Globus pallidus (tissue), 1 donor: ENCODE measurements around the gene RPL3.
"Not testable (repeated sequence)": the region's sequence is repeated elsewhere in the genome, so short reads cannot be mapped to it uniquely, and the experiment has no call there.

Experiments used
- DNase-seq: peaks from one replicate; pipeline ENCODE4 v3.0.0-alpha.2; 2015; ENCODE audit warnings: low spot score

Gene RPL3

DNA sequence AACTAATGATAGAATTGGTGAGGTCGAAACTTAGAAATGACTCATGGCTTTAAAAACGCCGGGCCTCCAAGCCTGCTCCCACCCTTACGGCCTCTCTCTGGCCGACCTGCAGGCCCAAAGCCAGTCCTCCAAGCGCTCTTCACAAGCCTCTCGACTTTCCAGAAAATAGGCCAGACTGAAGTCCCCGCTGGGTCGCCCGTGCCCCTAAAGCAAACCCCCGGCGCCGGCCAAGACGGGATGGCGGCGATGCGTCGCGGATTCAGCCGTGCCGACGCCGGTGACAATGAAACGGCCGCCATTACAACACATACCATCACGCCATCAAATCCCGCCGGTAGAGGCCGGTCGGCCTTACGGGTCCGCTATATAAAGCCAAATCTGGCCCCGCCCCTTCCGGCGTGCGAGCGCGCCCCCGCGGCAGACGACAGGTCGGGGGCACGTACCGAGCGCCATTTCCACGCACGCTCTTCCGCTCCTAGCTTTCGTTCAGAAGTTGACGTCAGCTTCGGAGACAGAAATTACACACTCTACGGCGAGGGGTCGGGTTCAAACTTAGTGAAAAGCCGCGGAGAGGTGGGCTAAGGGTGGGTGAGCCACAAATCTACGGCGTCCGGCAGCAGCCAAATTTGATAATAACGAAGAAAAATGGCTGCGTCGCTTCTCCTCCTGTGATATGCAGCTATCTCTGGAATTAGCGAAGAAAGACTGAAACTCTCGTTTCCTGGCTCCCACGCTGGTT, at the start of gene RPL3:
Gene RPL3 (minus strand): TSS at position 340 of the 739 bp plus-strand sequence. CDS start 26 bp downstream, at position 314.
- peak; percentile 97 for DNase-seq

- no peak for DNase-seq
Observed at GRCh38 chr22:39369186-39369585, 49.8 kb upstream of the RPL3 start.

DNA sequence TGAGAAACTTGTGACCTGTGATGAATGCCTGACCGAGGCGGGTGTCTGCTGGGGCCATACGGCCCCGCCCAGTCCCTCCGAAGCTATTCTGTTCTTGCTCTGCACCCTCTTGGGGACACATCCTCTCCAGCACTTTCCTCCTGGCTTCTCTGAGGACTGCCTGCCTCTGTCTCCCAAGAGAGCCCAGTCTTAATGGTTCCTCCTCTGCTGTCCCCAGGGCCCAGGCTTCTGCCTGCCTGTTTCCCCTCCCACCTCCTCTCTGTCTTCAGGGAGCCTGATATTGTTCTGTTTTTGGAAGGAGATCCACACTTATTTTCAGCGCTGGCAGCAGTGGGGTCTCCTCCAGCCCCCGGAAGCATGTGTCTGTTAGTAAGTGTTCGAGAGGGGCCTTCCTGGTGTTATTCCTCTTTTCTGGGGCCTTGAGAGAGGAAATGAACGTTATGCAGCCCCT, 49.1 kb upstream of the RPL3 start:
- peak; percentile 24 for DNase-seq

GRCh38 chr22:39367035-39367434, 47.6 kb upstream of the RPL3 start:
- no peak for DNase-seq

GRCh38 chr22:39365492-39365780, 46.0 kb upstream of the RPL3 start:
- DNase-seq: no peak

DNA sequence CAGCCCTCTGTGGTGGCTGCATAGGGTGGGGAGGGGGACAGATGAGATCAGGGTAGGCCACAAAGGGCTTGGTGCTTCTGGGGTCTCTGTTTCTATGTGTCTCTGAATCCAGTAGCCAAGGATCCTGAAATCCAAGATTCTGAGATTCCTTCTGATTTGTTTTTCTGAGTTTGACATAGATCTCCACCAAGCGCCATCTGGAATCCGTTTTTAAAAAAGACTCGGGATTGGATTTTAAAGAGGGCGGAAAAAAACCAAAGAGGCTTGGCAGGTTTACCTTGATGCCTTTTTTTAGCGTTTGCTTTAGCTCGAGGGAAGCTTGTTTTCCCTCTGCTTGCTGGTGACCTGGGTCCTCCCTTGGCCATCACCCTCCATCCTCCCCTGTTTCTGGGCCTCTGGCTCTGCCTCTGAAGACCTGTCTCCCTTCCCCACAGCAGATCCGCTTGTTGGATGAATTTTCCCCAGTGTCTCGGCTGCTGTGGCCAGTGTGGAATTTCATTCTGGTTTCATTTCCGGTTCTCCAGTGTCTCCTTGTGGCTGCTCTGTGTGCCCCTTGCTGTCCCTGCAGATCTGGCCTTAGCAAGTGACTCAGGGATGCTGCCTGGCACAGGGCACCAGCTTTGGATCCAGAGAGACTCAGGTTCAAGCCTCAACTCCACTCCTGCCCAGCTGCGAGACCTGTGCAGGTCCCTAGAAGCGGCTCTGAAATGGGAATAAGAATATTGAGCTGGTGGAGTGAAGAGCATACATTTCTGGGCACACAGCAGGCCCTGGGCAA, 45.5 kb upstream of the RPL3 start:
- DNase-seq: no peak

GRCh38 chr22:39363751-39364515, 44.5 kb upstream of the RPL3 start:
- no peak for DNase-seq

DNA sequence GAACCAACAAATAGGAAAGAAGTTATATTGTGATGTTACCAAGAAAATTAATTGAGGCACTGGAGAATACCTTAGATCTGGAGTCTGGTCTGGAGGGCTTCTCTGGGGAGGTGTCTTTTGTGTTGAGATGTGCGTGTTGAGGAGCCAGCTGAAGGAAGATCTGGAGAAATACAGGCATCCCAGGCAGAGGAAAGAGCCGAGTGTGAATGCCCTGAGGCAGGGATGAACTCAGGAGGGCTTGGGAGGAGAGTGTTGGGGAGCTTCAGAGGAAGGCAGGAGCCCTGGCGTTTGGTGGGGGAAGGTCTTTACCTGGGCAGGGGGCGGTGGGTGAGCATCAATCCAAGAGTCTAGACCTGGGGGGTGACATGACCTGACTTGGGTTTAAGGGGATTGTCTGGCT, 43.5 kb upstream of the RPL3 start:
- no peak for DNase-seq

- no peak for DNase-seq
Observed at GRCh38 chr22:39362271-39362670, 42.8 kb upstream of the RPL3 start.

GRCh38 chr22:39361496-39361895, 42.1 kb upstream of the RPL3 start:
- DNase-seq: no peak

DNA sequence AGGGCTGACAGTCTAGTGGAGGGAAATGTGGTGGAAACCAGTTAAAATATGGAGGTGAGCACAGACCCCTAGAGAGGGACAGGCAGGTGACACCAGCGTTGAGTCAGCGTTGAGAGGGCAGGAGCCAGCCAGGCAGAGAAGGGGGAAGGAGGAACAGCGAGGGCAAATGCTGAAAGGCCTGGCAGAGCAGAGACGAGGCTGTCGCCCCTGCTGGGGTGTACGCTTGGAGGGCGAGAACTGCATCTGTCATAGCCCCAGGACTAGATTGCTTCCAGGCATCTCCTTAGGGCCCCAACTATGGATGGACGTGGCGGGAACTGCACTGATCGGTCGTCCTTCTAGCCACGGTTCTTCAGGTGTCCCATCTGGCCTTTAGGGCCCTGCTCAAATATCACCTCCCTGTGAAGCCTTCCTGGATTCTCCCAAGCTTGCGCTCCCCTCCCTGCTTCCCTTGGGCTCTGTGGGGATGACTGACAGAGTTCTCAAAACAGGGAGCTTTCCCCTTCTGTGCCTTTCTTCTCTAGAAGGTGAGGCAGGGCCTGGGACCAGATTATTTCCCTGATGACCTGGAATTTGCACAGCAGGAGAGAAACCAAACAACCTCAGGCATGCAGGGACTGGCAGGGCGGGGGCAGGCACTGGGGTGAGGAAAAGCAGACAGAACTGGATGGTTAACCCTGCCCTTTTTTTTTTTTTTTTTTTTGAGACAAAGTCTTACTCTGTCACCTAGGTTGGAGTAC, 41.4 kb upstream of the RPL3 start:
- no peak for DNase-seq

DNA sequence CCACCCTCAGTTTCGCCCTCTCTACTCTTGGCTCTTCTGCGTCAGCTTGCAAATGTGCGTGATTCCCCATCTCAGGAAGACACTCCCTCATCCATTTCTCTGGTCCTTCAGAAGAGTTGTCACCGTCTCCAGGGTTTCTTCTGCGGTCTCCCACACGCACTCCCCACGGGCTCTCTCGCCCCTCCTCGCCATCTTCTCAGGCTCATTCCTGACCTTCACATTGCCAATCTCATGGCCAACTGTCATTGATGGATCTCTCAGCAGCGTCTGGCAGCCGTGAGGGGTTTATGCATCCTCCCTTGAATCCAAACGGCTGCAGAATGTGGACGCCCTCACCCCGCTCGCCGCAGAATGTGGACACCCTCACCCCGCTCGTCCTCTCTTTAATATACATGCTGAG, 40.8 kb upstream of the RPL3 start:
- no peak for DNase-seq

DNA sequence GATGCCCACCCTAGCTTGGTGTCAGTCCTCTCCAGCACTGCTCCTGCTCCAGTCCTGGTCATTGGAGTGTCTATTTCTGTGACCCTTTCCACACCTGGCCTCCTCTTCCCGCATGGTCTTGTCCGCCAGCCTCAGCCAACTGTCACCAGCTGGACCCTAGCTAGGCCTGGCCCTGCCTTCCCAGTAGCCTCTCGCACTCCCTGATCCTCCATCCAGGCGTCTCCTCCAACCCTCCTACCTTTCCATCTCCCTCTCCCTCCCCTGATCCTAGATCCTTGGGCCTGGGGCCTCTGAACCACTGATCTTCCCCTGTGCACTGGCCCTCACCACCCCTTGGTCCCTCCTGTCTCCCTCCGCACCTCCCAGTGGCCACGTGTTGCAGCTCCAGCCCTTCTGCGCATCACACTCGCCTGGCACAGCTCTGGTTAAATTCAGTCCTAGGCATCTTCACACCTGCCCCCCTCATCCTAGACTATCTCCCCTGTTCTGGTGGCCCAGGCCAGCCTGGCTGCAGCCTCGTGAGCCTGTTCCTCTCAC, 40.3 kb upstream of the RPL3 start:
- no peak for DNase-seq

GRCh38 chr22:39358197-39358596, 38.8 kb upstream of the RPL3 start:
- DNase-seq: not testable (repeated sequence)

DNA sequence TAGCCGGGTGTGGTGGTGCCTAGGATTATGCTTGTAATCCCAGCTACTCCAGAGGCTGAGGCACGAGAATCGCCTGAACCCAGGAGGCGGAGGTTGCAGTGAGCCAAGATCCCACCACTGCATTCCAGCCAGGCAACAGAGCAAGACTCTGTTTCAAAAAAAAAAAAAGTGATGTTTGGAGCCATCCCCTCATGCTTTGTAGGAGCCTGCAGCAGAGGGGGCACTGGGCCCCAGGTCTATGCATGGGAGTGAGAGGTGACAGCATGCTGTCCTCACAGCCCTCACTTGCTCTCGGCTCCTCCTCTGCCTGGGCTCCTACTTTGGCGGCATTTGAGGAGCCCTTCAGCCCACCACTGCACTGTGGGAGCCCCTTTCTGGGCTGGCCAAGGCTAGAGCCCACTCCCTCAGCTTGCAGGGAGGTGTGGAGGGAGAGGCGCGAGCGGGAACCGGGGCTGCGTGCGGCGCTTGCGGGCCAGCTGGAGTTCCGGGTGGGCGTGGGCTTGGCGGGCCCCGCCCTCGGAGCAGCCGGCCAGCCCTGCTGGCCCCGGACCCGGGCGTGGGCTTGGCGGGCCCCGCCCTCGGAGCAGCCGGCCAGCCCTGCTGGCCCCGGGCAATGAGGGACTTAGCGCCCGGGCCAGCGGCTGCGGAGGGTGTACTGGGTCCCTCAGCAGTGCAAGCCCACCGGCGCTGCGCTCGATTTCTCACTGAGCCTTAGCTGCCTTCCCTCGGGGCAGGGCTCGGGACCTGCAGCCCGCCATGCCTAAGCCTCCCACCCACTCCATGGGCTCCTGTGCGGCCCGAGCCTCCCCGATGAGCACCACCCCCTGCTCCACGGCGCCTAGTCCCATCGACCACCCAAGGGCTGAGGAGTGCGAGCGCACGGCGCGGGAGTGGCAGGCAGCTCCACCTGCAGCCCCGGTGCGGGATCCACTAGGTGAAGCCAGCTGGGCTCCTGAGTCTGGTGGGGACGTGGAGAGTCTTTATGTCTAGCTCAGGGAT, 38.0 kb upstream of the RPL3 start:
- not testable (repeated sequence) for DNase-seq

GRCh38 chr22:39356464-39356863, 37.0 kb upstream of the RPL3 start:
- no peak for DNase-seq

- DNase-seq: not testable (repeated sequence)
Observed at GRCh38 chr22:39355805-39356204, 36.4 kb upstream of the RPL3 start.

DNA sequence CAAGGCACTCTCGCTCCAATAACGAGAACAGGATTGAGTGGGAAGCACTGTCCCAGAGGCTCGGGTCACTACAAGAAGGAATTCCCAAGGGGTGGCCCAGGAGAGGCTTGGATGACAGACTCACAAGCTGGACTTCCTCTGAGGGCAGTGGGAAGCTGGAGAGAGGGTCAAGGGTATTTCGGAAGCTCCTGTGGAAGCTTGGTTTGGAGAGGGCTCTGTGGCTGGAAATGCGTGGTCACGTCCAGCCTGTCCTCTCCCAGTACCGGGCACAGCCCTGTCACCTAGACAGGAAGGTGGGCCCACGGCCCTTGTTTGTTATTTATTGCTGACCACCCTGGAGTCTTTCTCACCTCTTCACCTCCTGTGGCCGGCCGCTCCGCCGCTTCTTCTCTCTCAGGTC, 35.7 kb upstream of the RPL3 start:
- no peak for DNase-seq

GRCh38 chr22:39353346-39353745, 33.9 kb upstream of the RPL3 start:
- DNase-seq: no peak

- DNase-seq: no peak
Observed at GRCh38 chr22:39352306-39352891, 33.0 kb upstream of the RPL3 start.
